Globus pallidus (tissue), 1 donor: ENCODE data around the gene ZNF365.
A peak's percentile ranks its signal among the peaks of the same experiment; 100 is the strongest.
"Not testable (repeated sequence)": the region's sequence is repeated elsewhere in the genome, so short reads cannot be mapped to it uniquely, and the experiment has no call there.

Source experiments
- DNase-seq: peaks from one replicate; pipeline ENCODE4 v3.0.0-alpha.2; 2015; ENCODE audit warnings: low spot score

ZNF365 gene

GRCh38 chr10:62373995-62374861 lies at the start of gene ZNF365:
Gene ZNF365, plus strand, starts transcription at chr10:62374369. Its CDS starts 1,825 bp downstream, at chr10:62376194.
- peak; percentile 83 for DNase-seq

- DNase-seq, result no peak
Observed at GRCh38 chr10:62326176-62326575, 48.0 kb upstream of the ZNF365 start.

- DNase-seq, result no peak
Observed at GRCh38 chr10:62327885-62328284, 46.3 kb upstream of the ZNF365 start.

- no peak for DNase-seq
Observed at GRCh38 chr10:62330213-62330612, 44.0 kb upstream of the ZNF365 start.

DNA sequence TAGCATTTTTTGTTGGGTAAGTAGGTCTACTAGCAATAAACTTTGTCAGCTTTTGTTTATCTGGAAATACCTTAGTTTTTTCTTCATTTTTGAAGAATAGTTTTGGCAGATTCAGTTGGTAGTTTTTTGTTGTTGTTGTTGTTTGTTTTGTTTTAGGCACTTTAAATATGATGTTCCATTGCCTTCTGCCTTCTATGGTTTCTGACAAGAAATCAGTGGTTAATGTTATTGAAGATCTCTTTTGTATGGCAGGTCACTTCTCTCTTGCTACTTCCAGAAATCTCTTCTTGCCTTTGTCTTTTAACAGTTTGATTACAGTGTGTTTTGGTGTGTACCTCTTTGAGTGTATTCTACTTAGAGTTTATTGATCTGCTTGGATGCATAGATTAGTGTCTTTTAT lies 41.8 kb upstream of the ZNF365 start:
- no peak for DNase-seq

GRCh38 chr10:62333135-62333889 lies 40.9 kb upstream of the ZNF365 start:
- no peak for DNase-seq

DNA sequence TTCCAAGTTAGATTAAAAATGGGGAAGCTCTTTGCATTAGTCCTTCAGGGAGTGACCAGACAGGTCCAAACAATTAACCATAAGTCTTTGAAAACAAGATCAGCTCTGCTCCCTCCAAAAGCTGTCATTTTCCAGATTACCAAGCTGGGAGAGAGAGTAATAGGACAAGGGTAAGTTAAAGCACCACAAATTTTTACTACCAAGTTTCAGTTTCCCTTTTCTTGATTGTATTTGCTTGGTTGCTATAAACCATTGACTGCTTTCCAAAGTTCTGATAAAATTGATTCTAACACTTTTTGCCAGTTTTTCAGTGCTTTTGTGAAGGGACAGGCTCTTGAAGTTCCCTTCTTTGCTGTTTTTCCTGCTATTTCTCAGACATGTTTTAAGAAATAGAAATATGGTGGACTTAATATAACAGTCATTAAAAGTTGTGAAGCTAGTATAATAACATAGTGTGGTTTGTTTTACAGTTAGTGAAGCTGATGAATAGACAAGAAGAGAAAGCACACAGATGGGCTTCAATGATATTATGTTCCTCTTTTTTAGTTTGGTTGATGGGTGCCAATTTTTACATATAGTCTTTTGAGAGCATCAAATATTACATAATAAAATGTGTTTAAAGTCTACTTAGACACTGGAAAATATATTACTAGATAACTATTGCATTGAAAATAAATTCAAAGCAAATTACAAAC lies 40.0 kb upstream of the ZNF365 start:
- no peak for DNase-seq

DNA sequence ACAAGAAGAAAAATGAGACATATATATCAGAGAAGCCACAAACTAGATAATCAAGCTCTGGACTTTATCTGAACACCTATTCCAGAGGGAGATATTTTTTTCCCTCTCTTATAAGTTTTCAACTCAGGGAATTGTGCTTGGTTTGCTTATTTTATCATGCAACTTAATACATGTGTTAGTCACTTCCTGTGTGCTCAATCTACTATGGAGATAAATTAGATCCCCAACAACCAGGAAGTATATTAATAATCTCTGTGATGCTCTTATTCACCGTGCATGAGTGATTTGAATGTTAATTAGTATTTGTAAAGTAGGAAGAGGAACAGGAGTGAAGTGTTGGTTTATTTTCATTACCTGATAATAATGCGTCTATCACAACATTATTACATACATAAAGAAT lies 38.8 kb upstream of the ZNF365 start:
- DNase-seq, result no peak

DNA sequence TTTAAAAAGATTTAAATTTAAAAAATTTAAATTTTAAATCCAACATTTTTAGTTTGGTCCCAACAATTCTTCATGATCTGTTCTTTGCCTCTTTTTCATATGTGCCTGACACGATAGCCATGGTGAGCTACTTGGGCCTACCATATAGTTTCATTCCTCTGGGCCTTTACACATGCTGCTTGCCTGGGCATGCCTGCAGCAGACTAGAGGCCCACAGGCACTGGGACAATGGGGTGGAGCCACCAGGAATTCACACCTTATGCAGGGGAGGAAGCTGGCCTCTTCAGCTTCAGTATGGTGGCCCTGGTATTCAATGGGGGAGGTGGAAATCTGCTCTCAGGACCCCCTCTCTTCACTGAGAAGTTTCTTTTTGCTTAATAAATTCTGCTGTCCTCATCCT lies 37.8 kb upstream of the ZNF365 start:
- no peak for DNase-seq

DNA sequence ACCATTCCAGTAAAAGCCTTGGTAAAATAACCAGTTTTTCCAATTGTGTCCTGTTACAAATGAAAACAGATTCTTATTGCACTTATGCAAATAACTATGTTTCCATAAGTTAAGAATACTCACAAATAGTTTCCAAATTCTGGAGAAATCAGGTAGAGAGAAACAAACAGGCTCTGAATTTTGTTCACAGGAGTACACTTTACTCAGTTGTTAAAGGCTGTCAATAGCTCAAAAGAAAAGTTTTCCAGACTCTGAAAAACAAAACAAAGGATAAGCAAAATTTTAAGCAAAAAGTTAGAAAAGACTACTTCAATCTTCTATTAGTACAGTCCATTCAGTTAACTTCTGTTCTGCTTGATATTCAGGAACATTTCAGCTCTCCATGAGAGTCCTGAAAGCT lies 32.8 kb upstream of the ZNF365 start:
- no peak for DNase-seq

DNA sequence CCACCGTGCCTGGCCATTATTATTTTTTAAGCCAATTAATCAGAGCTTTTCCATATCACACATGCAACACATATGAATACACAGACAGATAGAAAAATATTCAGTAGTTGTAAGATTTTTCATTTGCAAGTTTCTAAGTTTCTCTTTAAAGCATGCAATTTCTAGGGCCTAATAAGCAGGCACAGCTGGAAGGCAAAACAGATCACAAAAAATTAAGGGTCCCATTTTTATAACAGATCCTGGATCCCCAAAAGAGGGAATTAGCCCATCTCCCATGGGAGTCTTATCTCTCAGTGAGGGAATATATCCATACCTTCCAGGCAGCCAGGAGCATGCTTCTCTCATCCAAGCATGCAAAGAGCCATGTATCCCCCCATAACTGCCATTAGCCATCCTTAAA lies 31.2 kb upstream of the ZNF365 start:
- no peak for DNase-seq

DNA sequence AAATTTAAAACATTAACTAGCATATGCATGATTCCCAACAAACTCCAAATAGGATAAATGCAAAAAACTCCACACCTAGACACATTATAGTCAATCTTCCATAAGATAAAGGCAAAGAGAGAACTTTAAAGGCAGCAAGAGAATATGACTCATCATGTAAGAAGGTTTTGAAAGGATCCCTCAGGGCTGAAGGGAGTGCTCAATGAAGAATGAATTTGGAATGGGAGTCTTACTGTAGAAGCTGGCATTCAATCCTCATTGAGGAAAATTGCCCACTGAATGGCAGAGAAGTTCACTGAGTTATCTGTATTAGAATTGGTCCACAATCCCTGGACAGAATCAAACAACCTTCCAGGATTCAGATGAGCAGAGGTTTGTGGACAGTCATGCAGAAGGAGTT lies 26.1 kb upstream of the ZNF365 start:
- no peak for DNase-seq

DNA sequence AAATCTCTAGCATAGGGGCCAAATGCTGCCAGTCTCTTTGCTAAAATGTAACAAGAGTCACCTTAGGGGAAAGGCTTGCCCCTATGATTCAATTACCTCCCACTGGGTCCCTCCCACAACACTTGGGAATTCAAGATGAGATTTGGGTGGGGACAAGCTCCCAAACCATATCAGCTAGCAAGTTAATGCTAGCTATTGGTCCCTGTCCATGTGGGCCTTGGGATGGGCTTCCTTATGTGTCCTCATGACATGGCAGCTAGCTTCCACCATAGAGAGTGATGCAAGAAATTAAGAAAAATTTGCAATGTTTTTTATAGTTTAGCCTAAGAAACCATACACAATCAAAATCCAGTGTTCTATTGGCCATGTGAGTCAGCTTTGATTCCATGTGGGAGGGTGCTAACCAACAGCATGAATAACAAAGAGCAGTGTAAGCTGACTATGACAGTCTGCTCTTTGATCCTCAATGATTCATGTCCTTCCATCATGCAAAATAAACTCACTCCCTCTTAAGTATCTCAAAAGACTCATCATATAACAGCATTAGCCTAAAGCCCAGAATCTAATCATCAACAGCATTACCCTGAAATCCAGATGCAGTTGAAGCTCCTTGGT lies 21.7 kb upstream of the ZNF365 start:
- DNase-seq, result no peak

GRCh38 chr10:62354916-62355315 lies 19.3 kb upstream of the ZNF365 start:
- DNase-seq, result no peak

GRCh38 chr10:62356447-62356846 lies 17.7 kb upstream of the ZNF365 start:
- DNase-seq, result no peak

GRCh38 chr10:62358151-62358550 lies 16.0 kb upstream of the ZNF365 start:
- DNase-seq, result not testable (repeated sequence)

- no peak for DNase-seq
Observed at GRCh38 chr10:62373639-62373994, 552 bp upstream of the ZNF365 start.

- DNase-seq, result peak; percentile 68
Observed at GRCh38 chr10:62374862-62375710, 917 bp downstream of the ZNF365 start.

DNA sequence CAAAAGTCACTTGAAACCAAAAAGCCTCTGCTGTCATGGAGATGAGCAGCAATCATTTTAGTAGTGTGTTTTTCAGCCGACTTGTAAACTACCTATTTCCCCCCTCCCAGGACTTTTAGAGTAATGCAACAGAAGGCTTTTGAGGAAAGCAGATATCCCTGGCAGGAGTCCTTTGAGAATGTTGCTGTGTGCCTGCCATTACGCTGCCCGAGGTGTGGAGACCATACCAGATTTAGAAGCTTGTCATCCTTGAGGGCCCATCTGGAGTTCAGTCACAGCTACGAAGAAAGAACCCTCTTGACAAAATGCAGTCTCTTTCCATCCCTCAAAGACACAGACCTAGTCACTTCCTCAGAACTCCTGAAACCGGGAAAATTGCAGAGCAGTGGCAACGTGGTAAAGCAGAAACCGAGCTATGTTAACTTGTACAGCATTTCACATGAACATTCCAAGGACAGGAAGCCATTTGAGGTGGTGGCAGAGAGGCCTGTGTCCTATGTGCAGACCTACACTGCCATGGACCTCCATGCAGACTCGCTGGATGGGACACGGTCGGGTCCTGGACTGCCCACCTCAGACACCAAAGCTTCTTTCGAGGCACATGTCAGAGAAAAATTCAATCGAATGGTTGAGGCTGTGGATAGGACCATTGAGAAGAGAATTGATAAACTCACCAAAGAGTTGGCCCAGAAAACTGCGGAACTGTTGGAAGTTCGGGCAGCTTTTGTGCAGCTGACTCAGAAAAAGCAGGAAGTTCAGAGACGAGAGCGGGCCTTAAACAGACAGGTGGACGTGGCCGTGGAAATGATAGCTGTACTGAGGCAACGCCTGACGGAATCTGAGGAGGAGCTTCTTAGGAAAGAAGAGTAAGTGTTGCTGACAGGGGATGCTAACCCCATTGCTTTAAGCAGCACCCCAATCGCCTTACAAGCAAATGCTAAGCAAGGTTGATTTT lies 2.2 kb downstream of the ZNF365 start:
- DNase-seq, result peak; percentile 61

DNA sequence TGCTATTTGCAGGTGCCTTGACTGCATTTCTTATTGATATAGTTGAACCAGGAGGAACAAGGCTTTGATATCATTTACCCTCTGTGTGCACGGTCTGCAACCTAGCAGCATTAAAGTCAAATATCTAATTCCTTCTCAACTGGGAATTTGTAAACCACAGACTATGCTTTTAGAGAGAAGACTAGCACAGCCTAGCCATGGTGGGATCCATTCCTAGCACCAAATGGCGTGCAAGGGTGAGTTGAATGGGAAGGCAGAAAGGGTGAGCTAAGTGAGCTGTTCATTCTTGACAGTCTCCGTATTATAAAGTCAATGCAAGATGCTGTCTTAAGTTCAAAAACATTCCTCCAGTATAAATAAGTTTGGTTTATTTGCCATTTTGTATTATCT lies 2.9 kb downstream of the ZNF365 start:
- DNase-seq, result peak; percentile 51
